ENCODE measurements around the gene VWA5B1. TPM values are rescaled to one million over a fixed set of nuclear protein-coding genes. Genes with fewer than 3 reads are reported as not detected.
A peak's percentile ranks its signal among the peaks of the same experiment; 100 is the strongest.

VWA5B1 gene
- total RNA-seq, 1 donor from 2014 or later, result 0.44 TPM

GRCh38 chr1:20368866-20369470 is 78.3 kb downstream of the VWA5B1 start:
- Mint-ChIP-seq H3K4me1 (peaks cover 5% of the 10 kb centered on the region), H3K27me3 (ENCODE audit: low read depth) (peaks cover 96% of the 10 kb centered on the region), H3K27ac (ENCODE audit: unreplicated experiment) (no peak overlapping the region), H3K4me3 (no peak overlapping the region), H3K36me3 (ENCODE audit: low read depth) (no peaks in the 10 kb centered on the region), H3K9me3 (no peaks in the 10 kb centered on the region)
- DNase-seq (ENCODE audit: low read depth, low spot score), result no peak
- no peak for TF ChIP-seq CTCF (conservative IDR thresholded peaks at IDR 0.05)

GRCh38 chr1:20370698-20371097 is 80.0 kb downstream of the VWA5B1 start:
- no peak for DNase-seq (ENCODE audit: low read depth, low spot score)
- Mint-ChIP-seq H3K4me3 (no peak overlapping the region), H3K36me3 (ENCODE audit: low read depth) (no peaks in the 10 kb centered on the region), H3K27ac (ENCODE audit: unreplicated experiment) (no peak overlapping the region), H3K9me3 (no peaks in the 10 kb centered on the region), H3K4me1 (peaks cover 9% of the 10 kb centered on the region), H3K27me3 (ENCODE audit: low read depth) (peaks cover 96% of the 10 kb centered on the region)
- no peak for TF ChIP-seq CTCF (conservative IDR thresholded peaks at IDR 0.05)

DNA sequence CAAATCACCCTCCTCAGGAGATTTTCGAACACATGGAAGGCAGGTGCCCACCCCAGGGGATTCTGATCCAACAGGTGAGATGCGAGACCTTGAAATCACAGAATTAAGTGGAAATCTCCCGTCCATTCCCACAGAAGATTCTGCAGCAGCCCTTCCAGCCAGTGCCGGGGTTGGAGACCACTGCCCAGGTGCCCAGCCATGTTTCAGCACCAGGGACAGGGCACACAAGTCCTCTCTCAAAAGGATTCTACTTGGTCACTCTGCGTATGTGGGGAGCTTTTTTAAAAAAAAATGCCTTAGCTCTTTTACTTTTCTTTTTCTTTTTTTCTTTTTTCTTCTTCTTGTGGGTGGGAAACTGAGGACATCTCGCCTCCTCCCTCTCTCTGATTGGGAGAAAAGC is 80.7 kb downstream of the VWA5B1 start:
- TF ChIP-seq CTCF (conservative IDR thresholded peaks at IDR 0.05), result no peak
- no peaks in the 10 kb centered on the region for H3K36me3 Mint-ChIP-seq (ENCODE audit: low read depth)
- peaks cover 95% of the 10 kb centered on the region for H3K27me3 Mint-ChIP-seq (ENCODE audit: low read depth)
- no peak overlapping the region for H3K27ac Mint-ChIP-seq (ENCODE audit: unreplicated experiment)
- H3K4me1 Mint-ChIP-seq, result peaks cover 13% of the 10 kb centered on the region
- peak; percentile 31 for DNase-seq (ENCODE audit: low read depth, low spot score)
- H3K4me3 Mint-ChIP-seq, result no peak overlapping the region
- H3K9me3 Mint-ChIP-seq, result no peaks in the 10 kb centered on the region

GRCh38 chr1:20371883-20372282 is 81.2 kb downstream of the VWA5B1 start:
- peaks cover 13% of the 10 kb centered on the region for H3K4me1 Mint-ChIP-seq
- no peak overlapping the region for H3K4me3 Mint-ChIP-seq
- no peak overlapping the region for H3K27ac Mint-ChIP-seq (ENCODE audit: unreplicated experiment)
- DNase-seq (ENCODE audit: low read depth, low spot score), result no peak
- peaks cover 95% of the 10 kb centered on the region for H3K27me3 Mint-ChIP-seq (ENCODE audit: low read depth)
- H3K9me3 Mint-ChIP-seq, result no peaks in the 10 kb centered on the region
- H3K36me3 Mint-ChIP-seq (ENCODE audit: low read depth), result no peaks in the 10 kb centered on the region
- no peak for TF ChIP-seq CTCF (conservative IDR thresholded peaks at IDR 0.05)

GRCh38 chr1:20372676-20373075 is 82.0 kb downstream of the VWA5B1 start:
- TF ChIP-seq CTCF (conservative IDR thresholded peaks at IDR 0.05), result no peak
- no peak overlapping the region for H3K27ac Mint-ChIP-seq (ENCODE audit: unreplicated experiment)
- H3K9me3 Mint-ChIP-seq, result no peaks in the 10 kb centered on the region
- H3K27me3 Mint-ChIP-seq (ENCODE audit: low read depth), result peaks cover 95% of the 10 kb centered on the region
- H3K4me3 Mint-ChIP-seq, result no peak overlapping the region
- peaks cover 8% of the 10 kb centered on the region for H3K4me1 Mint-ChIP-seq
- H3K36me3 Mint-ChIP-seq (ENCODE audit: low read depth), result no peaks in the 10 kb centered on the region
- DNase-seq (ENCODE audit: low read depth, low spot score), result no peak

Data from neural crest cell (in vitro differentiated cells).